Measurements from ENCODE around the gene HSD3B1.

HSD3B1 gene

GRCh38 chr1:119466445-119466844 is 40.6 kb upstream of the HSD3B1 start:
- no peaks in the 10 kb centered on the region for H3K9me3 ChIP-seq (ENCODE audit: insufficient read depth, low read depth, low read length)
- no peaks in the 10 kb centered on the region for H3K9me2 ChIP-seq (replicated peaks; ENCODE audit: low read depth, low read length)
- no peaks in the 10 kb centered on the region for H3K36me3 ChIP-seq (ENCODE audit: insufficient read depth, low read length)
- no peaks in the 10 kb centered on the region for H3K79me2 ChIP-seq (ENCODE audit: insufficient read depth, low read length)
- no peaks in the 10 kb centered on the region for H3F3A ChIP-seq (ENCODE audit: low read depth)
- no peaks in the 10 kb centered on the region for H3K27me3 ChIP-seq (ENCODE audit: insufficient read depth, low read length, poor library complexity, severe bottlenecking)
- no peaks in the 10 kb centered on the region for H3K4me1 ChIP-seq (ENCODE audit: insufficient read depth, low read length, poor library complexity, severe bottlenecking)
- H2AFZ ChIP-seq (ENCODE audit: low read length), result no peak overlapping the region
- H3K9ac ChIP-seq (ENCODE audit: low read depth, low read length, poor library complexity, severe bottlenecking), result no peak overlapping the region
- H3K4me2 ChIP-seq (ENCODE audit: low read depth, low read length, poor library complexity, severe bottlenecking), result no peak overlapping the region
- no peaks in the 10 kb centered on the region for H4K20me1 ChIP-seq (ENCODE audit: insufficient read depth, low read length, poor library complexity, severe bottlenecking)
- H3K4me3 ChIP-seq (ENCODE audit: low read length, poor library complexity, severe bottlenecking), result no peak overlapping the region
- TF ChIP-seq EZH2phosphoT487 (IDR thresholded peaks at IDR 0.05; ENCODE audit: borderline replicate concordance) (no peak), CTCF (conservative IDR thresholded peaks at IDR 0.05; ENCODE audit: low read length) (no peak)

GRCh38 chr1:119467219-119467618 is 39.8 kb upstream of the HSD3B1 start:
- no peak overlapping the region for H3K4me3 ChIP-seq (ENCODE audit: low read length, poor library complexity, severe bottlenecking)
- H3K79me2 ChIP-seq (ENCODE audit: insufficient read depth, low read length), result no peaks in the 10 kb centered on the region
- no peaks in the 10 kb centered on the region for H3K36me3 ChIP-seq (ENCODE audit: insufficient read depth, low read length)
- no peaks in the 10 kb centered on the region for H4K20me1 ChIP-seq (ENCODE audit: insufficient read depth, low read length, poor library complexity, severe bottlenecking)
- H3K9ac ChIP-seq (ENCODE audit: low read depth, low read length, poor library complexity, severe bottlenecking), result no peak overlapping the region
- H3F3A ChIP-seq (ENCODE audit: low read depth), result no peaks in the 10 kb centered on the region
- H3K9me2 ChIP-seq (replicated peaks; ENCODE audit: low read depth, low read length), result no peaks in the 10 kb centered on the region
- no peaks in the 10 kb centered on the region for H3K9me3 ChIP-seq (ENCODE audit: insufficient read depth, low read depth, low read length)
- no peaks in the 10 kb centered on the region for H3K4me1 ChIP-seq (ENCODE audit: insufficient read depth, low read length, poor library complexity, severe bottlenecking)
- no peaks in the 10 kb centered on the region for H3K27me3 ChIP-seq (ENCODE audit: insufficient read depth, low read length, poor library complexity, severe bottlenecking)
- no peak overlapping the region for H3K4me2 ChIP-seq (ENCODE audit: low read depth, low read length, poor library complexity, severe bottlenecking)
- no peak overlapping the region for H2AFZ ChIP-seq (ENCODE audit: low read length)
- TF ChIP-seq EZH2phosphoT487 (IDR thresholded peaks at IDR 0.05; ENCODE audit: borderline replicate concordance) (no peak), CTCF (conservative IDR thresholded peaks at IDR 0.05; ENCODE audit: low read length) (no peak)

GRCh38 chr1:119467857-119468668 is 38.9 kb upstream of the HSD3B1 start:
- TF ChIP-seq EZH2phosphoT487 (IDR thresholded peaks at IDR 0.05; ENCODE audit: borderline replicate concordance) (no peak), CTCF (conservative IDR thresholded peaks at IDR 0.05; ENCODE audit: low read length) (no peak)
- Histone ChIP-seq H3K9me2 (replicated peaks; ENCODE audit: low read depth, low read length) (no peaks in the 10 kb centered on the region), H2AFZ (ENCODE audit: low read length) (no peak overlapping the region)

More at GRCh38 chr1:119467857-119468668, 38.9 kb upstream of the HSD3B1 start:
- no peak overlapping the region for H3K9ac ChIP-seq (ENCODE audit: low read depth, low read length, poor library complexity, severe bottlenecking)
- no peaks in the 10 kb centered on the region for H3K79me2 ChIP-seq (ENCODE audit: insufficient read depth, low read length)
- H3K36me3 ChIP-seq (ENCODE audit: insufficient read depth, low read length), result no peaks in the 10 kb centered on the region
- no peaks in the 10 kb centered on the region for H3F3A ChIP-seq (ENCODE audit: low read depth)
- H3K9me3 ChIP-seq (ENCODE audit: insufficient read depth, low read depth, low read length), result no peaks in the 10 kb centered on the region
- H3K27me3 ChIP-seq (ENCODE audit: insufficient read depth, low read length, poor library complexity, severe bottlenecking), result no peaks in the 10 kb centered on the region
- H4K20me1 ChIP-seq (ENCODE audit: insufficient read depth, low read length, poor library complexity, severe bottlenecking), result no peaks in the 10 kb centered on the region
- no peaks in the 10 kb centered on the region for H3K4me1 ChIP-seq (ENCODE audit: insufficient read depth, low read length, poor library complexity, severe bottlenecking)
- no peak overlapping the region for H3K4me3 ChIP-seq (ENCODE audit: low read length, poor library complexity, severe bottlenecking)
- H3K4me2 ChIP-seq (ENCODE audit: low read depth, low read length, poor library complexity, severe bottlenecking), result no peak overlapping the region

Measured in Loucy (cell line).